Measurements from ENCODE around the gene MARCHF5. TPM values are rescaled to one million over a fixed set of nuclear protein-coding genes. Genes with fewer than 3 reads are reported as not detected.
A peak's percentile ranks its signal among the peaks of the same experiment; 100 is the strongest.

The MARCHF5 gene
- total and polyA plus RNA-seq, 2 of the 4 experiments (the other 2 are of a cell fraction), result 14.9 to 30.0 TPM

GRCh38 chr10:92242910-92243671 lies 47.9 kb upstream of the MARCHF5 start:
- POLR2A ChIA-PET (ENCODE audit: unreplicated experiment), result no interaction called here
- peak overlapping the region; percentile 69 for H2AFZ ChIP-seq (replicated peaks; ENCODE audit: low read length, poor library complexity)

More at GRCh38 chr10:92242910-92243671, 47.9 kb upstream of the MARCHF5 start:
- Histone ChIP-seq H2BK15ac (ENCODE audit: low read depth, low read length) (no peak overlapping the region), H3K4me3 (ENCODE audit: insufficient read depth, low read depth, low read length) (peak overlapping the region; percentile 38; the same call in 1 of the 2 replicates), H3K9me1 (ENCODE audit: insufficient read depth, low read length) (no peaks in the 10 kb centered on the region), H3K79me1 (ENCODE audit: low read depth in 1 of 2, low read length in 2 of 2) (no peaks in the 10 kb centered on the region), H3K18ac (ENCODE audit: low read depth, low read length) (no peak overlapping the region), H3K14ac (replicated peaks; ENCODE audit: low read depth, low read length) (0 out of 2 replicates have a peak overlapping the region, but pooled peaks have one; percentile 2), H4K91ac (ENCODE audit: insufficient read depth, low read depth, low read length) (no peak overlapping the region), H3K4me1 (ENCODE audit: control insufficient read depth, insufficient read depth, low read length) (peaks cover 2% of the 10 kb centered on the region; the same call in 1 of the 2 replicates), H3K4ac (ENCODE audit: low read depth, low read length) (no peak overlapping the region), H2BK5ac (ENCODE audit: low read depth, low read length, poor library complexity, severe bottlenecking) (no peak overlapping the region), H3K4me2 (ENCODE audit: low read depth, low read length) (peak overlapping the region; percentile 73), H4K5ac (ENCODE audit: low read depth, low read length) (no peak overlapping the region), H2AK9ac (replicated peaks; ENCODE audit: low read depth, low read length, poor library complexity) (no peak overlapping the region), H3K9ac (ENCODE audit: low read depth, low read length) (peak overlapping the region; percentile 8; the same call in 1 of the 2 replicates), H4K20me1 (ENCODE audit: insufficient read depth, low read length) (no peaks in the 10 kb centered on the region), H3K27ac (ENCODE audit: insufficient read depth, low read length) (no peak overlapping the region), H2BK120ac (ENCODE audit: low read depth, low read length) (peak overlapping the region; percentile 9; the same call in 1 of the 2 replicates), H4K8ac (ENCODE audit: low read depth in 2 of 2, low read length in 2 of 2) (peak overlapping the region in 1 of 2 experiments; percentile 35; a peak in 1 of 4 replicates), H3K36me3 (ENCODE audit: control insufficient read depth, insufficient read depth, low read length) (no peaks in the 10 kb centered on the region), H3K23ac (ENCODE audit: low read depth, low read length) (no peak overlapping the region), H2BK20ac (ENCODE audit: low read depth, low read length) (no peak overlapping the region), H3K27me3 (ENCODE audit: control insufficient read depth, insufficient read depth, low read length) (no peaks in the 10 kb centered on the region), H3K9me3 (ENCODE audit: control insufficient read depth, insufficient read depth, low read length) (no peaks in the 10 kb centered on the region), H3K56ac (ENCODE audit: extremely low read depth, insufficient read depth, low read length) (no peak overlapping the region), H2AK5ac (ENCODE audit: low read depth, low read length) (no peak overlapping the region)
- CTCF ChIA-PET, result no interaction called here
- in situ Hi-C loops (cut with MboI; ENCODE audit: low sequenced_read_pairs) (no loop called here), intact Hi-C loops (cut with micrococcal nuclease) (loop anchor here (5.0 kb wide), 1 partner anchor 156 kb away; no protein-coding TSS in a partner anchor), dilution Hi-C loops (cut with HindIII; ENCODE audit: low sequenced_read_pairs, unreplicated experiment) (no loop called here)
- peak; percentile 55; the same call in 1 of the 2 replicates for TF ChIP-seq BHLHE40 (IDR thresholded peaks at IDR 0.05; ENCODE audit: low read depth, low read length)
- TF ChIP-seq CEBPB (IDR thresholded peaks at IDR 0.05; ENCODE audit: low read depth, low read length), result no peak
- TF ChIP-seq NFE2L2 (IDR thresholded peaks at IDR 0.05; ENCODE audit: low read depth, low read length), result no peak
- no peak for TF ChIP-seq CTCF (conservative IDR thresholded peaks at IDR 0.05; ENCODE audit: low read depth, low read length)
- no peak for TF ChIP-seq RAD21 (IDR thresholded peaks at IDR 0.05; ENCODE audit: low read length)
- no TSS peak for BruUV-seq (replicated peaks)
- ATAC-seq (ENCODE audit: low read depth) (peak; percentile 59), DNase-seq (peak; percentile 64)
- no CpG with 5 or more reads among the region's 8 CpGs for WGBS, 2 experiments (ENCODE audit: extremely low coverage in 2 of 2, insufficient read length in 1 of 2)
